Fibroblast of the aortic adventitia (primary cell): Measurements from ENCODE around the gene CRKL. TPM values are rescaled to one million over a fixed set of nuclear protein-coding genes. Genes with fewer than 3 reads are reported as not detected.

Source experiments
- DNase-seq: peaks from one replicate; pipeline ENCODE4 v3.0.0-alpha.2; 2010; ENCODE audit warnings: low read depth
- H3K4me3 ChIP-seq: 2 replicates; pipeline ENCODE4 v1.5.1; 2011; ENCODE audit warnings: low read depth, mild to moderate bottlenecking, control low read depth, low read length, moderate library complexity
- CTCF ChIP-seq: IDR thresholded peaks from 2 replicates; pipeline ENCODE4 v1.5.1; 2011; ENCODE audit warnings: mild to moderate bottlenecking, low read length, control low read depth, inconsistent platforms; ENCODE audit not compliant: insufficient read depth
- total RNA-seq: library from RNA; depleted of rRNA; stranded (reverse); fragments of >200 nt; gene quantifications from 2 replicates; pipeline ENCODE4 v1.2.3, GENCODE V29; 2012; ENCODE audit warnings: low replicate concordance

Gene CRKL
- total RNA-seq, 1 donor, result 44.7 TPM

DNA sequence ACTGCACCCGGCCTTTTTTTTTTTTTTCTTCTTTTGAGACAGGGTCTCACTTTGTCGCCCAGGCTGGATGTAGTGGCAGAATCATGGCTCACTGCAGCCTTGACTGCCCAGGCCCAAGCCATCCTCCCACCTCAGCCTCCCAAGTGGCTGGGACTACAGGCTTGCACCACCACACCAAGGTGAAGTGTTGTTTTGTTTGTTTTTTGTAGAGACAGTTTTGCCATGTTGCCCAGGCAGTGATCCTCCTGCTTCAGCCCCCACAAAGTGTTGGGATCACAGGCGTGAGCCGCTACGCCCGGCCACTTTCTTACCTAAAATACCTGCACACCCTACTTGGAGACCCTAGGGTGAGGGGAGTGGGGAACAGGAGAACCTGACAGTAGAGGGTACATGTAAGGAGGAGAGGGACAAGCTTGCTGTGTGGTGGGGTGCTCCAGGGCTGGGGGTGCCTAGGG is 45.3 kb downstream of the CRKL start:
- no peak for DNase-seq
- TF ChIP-seq CTCF, result no peak
- no peak overlapping the region for H3K4me3 ChIP-seq

- TF ChIP-seq CTCF, result no peak
- no peak for DNase-seq
- H3K4me3 ChIP-seq, result no peak overlapping the region
Measured at GRCh38 chr22:20963201-20964052, 46.2 kb downstream of the CRKL start.

DNA sequence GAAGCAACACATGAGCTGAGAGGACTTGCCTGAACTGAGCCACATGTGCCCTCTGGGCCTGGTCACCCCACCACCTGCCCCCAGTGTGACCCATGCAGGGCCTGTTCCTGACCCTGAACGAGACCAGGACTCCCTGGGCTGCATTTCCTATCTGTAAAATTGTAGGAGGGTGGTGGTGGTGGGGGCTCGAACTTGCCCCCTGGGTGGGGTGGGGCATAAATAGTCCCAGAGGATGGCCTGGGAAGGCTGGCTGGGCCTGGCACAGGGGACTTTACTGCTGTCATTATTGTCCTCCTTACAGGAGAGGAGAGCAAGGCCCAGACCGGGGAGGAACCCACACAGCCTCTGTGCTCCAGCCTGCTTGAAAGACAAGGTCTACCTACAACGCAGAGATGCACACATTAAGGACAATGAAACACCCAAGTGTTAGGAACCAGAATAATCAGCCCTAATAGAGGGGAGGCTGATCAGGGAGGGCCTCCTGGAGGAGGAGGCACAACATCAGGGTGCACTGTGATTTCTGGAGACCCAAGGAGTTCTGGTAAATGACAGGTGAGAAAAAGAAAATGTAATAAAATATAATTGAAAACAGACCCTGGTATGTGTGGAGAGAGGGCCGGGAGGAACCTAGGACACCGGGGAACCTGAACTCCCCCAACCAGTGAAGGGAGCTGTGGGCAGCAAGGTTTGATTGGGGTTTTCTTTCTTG is 47.0 kb downstream of the CRKL start:
- peak overlapping the region; percentile 33 for H3K4me3 ChIP-seq

GRCh38 chr22:20964799-20965103 is 47.5 kb downstream of the CRKL start:
- no peak for DNase-seq

More for the DNA sequence above, 47.0 kb downstream of the CRKL start:
- no peak for TF ChIP-seq CTCF
- no peak for DNase-seq

DNA sequence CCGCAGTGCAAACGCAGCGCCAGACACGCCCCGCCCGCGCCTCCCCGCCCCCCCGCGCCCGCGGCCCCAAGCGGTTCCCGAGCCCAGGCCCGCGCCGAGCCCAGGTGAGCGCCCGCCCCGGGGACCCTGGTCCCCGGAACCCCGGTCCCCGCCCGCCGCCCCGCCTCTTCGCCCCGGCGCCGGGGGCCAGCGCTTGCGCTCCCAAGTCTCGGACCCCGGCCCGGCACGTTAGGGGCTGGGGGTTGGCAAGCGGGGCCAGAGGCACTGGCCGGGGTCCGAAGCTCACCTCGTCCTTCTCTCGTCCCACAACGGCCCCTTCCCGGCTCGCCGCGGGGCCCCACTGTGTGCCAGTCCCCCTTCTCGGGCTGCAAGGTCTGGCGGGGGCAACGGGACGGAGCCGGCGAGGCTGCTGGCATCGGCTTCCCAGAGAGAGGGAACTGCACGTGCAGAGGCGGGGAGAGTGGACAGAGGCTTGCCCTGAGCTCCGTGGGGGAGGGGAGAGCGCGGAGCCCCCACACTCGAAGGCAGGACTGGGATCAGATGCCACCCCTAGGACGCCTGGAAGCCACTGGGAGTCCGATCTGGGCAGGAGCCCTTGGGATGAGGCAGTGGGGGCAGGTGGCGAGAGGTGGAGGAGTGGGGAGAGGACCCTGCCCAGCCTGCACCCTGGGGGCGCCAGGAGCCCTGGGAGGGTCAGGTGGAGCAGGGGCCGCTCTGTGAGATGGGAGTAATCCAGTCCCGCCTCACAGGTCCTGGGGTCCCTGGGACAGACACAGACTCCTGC is 48.1 kb downstream of the CRKL start:
- H3K4me3 ChIP-seq, result peak overlapping the region; percentile 33
- DNase-seq, result no peak
- no peak for TF ChIP-seq CTCF

More at GRCh38 chr22:20964799-20965103, 47.5 kb downstream of the CRKL start:
- TF ChIP-seq CTCF, result no peak
- H3K4me3 ChIP-seq, result peak overlapping the region; percentile 33
